OCI-LY1 (cell line): ENCODE results near the gene ZHX3.

Experiments
- H2AFZ ChIP-seq: fragments of 200-600 bp; sonication (generic), shearing (Covaris generic); 2 replicates; pipeline ENCODE4 v1.6.0; 2014; ENCODE audit warnings: antibody characterized with exemption, mild to moderate bottlenecking, low read length
- H3F3A ChIP-seq: fragments of 200-600 bp; sonication (generic), shearing (Covaris generic); 2 replicates; pipeline ENCODE4 v1.6.0; 2014; ENCODE audit warnings: mild to moderate bottlenecking, antibody characterized with exemption, low read length, moderate library complexity; ENCODE audit not compliant: insufficient read depth
- H3K27ac ChIP-seq: fragments of 200-600 bp; sonication (generic); 2 replicates; pipeline ENCODE4 v1.5.1; 2014; ENCODE audit warnings: low read length, mixed run types, mild to moderate bottlenecking, low read depth; ENCODE audit not compliant: poor library complexity, severe bottlenecking
- H3K27me3 ChIP-seq: fragments of 200-600 bp; sonication (generic); 2 replicates; pipeline ENCODE4 v1.6.0; 2014; ENCODE audit warnings: antibody characterized with exemption, mild to moderate bottlenecking, low read length, moderate library complexity; ENCODE audit not compliant: insufficient read depth
- H3K36me3 ChIP-seq: fragments of 200-600 bp; sonication (generic); 2 replicates; pipeline ENCODE4 v1.6.1; 2014; ENCODE audit warnings: mild to moderate bottlenecking, antibody characterized with exemption, low read length, moderate library complexity, mixed read lengths; ENCODE audit not compliant: insufficient read depth
- H3K4me1 ChIP-seq: fragments of 200-600 bp; sonication (generic); 2 replicates; pipeline ENCODE4 v1.5.1; 2014; ENCODE audit warnings: mild to moderate bottlenecking, low read length, moderate library complexity; ENCODE audit not compliant: insufficient read depth, severe bottlenecking
- H3K4me2 ChIP-seq: fragments of 200-600 bp; sonication (generic), shearing (Covaris generic); 2 replicates; pipeline ENCODE4 v1.6.1; 2014; ENCODE audit warnings: low read length
- H3K4me3 ChIP-seq: fragments of 200-600 bp; sonication (generic); 2 replicates; pipeline ENCODE4 v1.5.1; 2014; ENCODE audit warnings: low read length, low read depth, mild to moderate bottlenecking, mixed read lengths; ENCODE audit not compliant: poor library complexity, severe bottlenecking
- H3K79me2 ChIP-seq: fragments of 200-600 bp; shearing (Covaris generic); 2 replicates; pipeline ENCODE4 v1.6.1; 2016; ENCODE audit warnings: mixed run types, low read length, mixed read lengths; ENCODE audit not compliant: insufficient read depth
- H3K9ac ChIP-seq: fragments of 200-600 bp; sonication (generic), shearing (Covaris generic); 2 replicates; pipeline ENCODE4 v1.6.1; 2014; ENCODE audit warnings: mild to moderate bottlenecking, low read length, mixed read lengths
- H3K9me2 ChIP-seq: fragments of 200-600 bp; sonication (generic), shearing (Covaris generic); 2 replicates; pipeline ENCODE4 v1.6.1; 2014; ENCODE audit warnings: low read depth, mild to moderate bottlenecking, low read length, mixed read lengths
- H3K9me3 ChIP-seq: fragments of 200-600 bp; shearing (Covaris generic); 2 replicates; pipeline ENCODE4 v1.6.1; 2014; ENCODE audit warnings: low read length, mixed read lengths
- H4K20me1 ChIP-seq: fragments of 200-600 bp; sonication (generic), shearing (Covaris generic); 2 replicates; pipeline ENCODE4 v1.6.0; 2016; ENCODE audit warnings: mild to moderate bottlenecking, low read length; ENCODE audit not compliant: insufficient read depth
- EZH2 ChIP-seq: fragments of 200-600 bp; sonication (generic), shearing (Covaris generic); IDR thresholded peaks from 2 replicates; pipeline ENCODE4 v1.8.0; 2017; ENCODE audit warnings: borderline replicate concordance, mixed run types, mild to moderate bottlenecking, antibody characterized with exemption, low read length, moderate library complexity, mixed read lengths
- TF ChIP-seq, protein P1 (sequence below): fragments of 200-600 bp; sonication (generic), shearing (Covaris generic); IDR thresholded peaks from 2 replicates; pipeline ENCODE4 v1.5.1; 2017; ENCODE audit warnings: mild to moderate bottlenecking, antibody characterized with exemption, low read length, moderate library complexity, mixed read lengths

ZHX3 gene

GRCh38 chr20:41143354-41143753, 174.2 kb downstream of the ZHX3 start:
- Histone ChIP-seq H3K4me1 (peaks cover 89% of the 10 kb centered on the region), H3K27ac (peak overlapping the region; percentile 79), H3K79me2 (peaks cover 42% of the 10 kb centered on the region), H3K27me3 (no peaks in the 10 kb centered on the region), H2AFZ (no peak overlapping the region), H3K36me3 (peaks cover 8% of the 10 kb centered on the region; the same call in 1 of the 2 replicates), H3K4me3 (no peak overlapping the region), H3K9ac (no peak overlapping the region), H3K9me2 (no peaks in the 10 kb centered on the region), H4K20me1 (no peaks in the 10 kb centered on the region), H3K4me2 (peak overlapping the region; percentile 21; the same call in 1 of the 2 replicates), H3F3A (no peaks in the 10 kb centered on the region), H3K9me3 (no peaks in the 10 kb centered on the region)
- TF ChIP-seq EZH2, result no peak
- TF ChIP-seq, protein P1, sequence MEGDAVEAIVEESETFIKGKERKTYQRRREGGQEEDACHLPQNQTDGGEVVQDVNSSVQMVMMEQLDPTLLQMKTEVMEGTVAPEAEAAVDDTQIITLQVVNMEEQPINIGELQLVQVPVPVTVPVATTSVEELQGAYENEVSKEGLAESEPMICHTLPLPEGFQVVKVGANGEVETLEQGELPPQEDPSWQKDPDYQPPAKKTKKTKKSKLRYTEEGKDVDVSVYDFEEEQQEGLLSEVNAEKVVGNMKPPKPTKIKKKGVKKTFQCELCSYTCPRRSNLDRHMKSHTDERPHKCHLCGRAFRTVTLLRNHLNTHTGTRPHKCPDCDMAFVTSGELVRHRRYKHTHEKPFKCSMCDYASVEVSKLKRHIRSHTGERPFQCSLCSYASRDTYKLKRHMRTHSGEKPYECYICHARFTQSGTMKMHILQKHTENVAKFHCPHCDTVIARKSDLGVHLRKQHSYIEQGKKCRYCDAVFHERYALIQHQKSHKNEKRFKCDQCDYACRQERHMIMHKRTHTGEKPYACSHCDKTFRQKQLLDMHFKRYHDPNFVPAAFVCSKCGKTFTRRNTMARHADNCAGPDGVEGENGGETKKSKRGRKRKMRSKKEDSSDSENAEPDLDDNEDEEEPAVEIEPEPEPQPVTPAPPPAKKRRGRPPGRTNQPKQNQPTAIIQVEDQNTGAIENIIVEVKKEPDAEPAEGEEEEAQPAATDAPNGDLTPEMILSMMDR, result no peak

GRCh38 chr20:41142919-41143318, 174.6 kb downstream of the ZHX3 start:
- TF ChIP-seq, protein P1, result no peak
- TF ChIP-seq EZH2, result no peak
- peaks cover 93% of the 10 kb centered on the region for H3K4me1 ChIP-seq
- H4K20me1 ChIP-seq, result no peaks in the 10 kb centered on the region

DNA sequence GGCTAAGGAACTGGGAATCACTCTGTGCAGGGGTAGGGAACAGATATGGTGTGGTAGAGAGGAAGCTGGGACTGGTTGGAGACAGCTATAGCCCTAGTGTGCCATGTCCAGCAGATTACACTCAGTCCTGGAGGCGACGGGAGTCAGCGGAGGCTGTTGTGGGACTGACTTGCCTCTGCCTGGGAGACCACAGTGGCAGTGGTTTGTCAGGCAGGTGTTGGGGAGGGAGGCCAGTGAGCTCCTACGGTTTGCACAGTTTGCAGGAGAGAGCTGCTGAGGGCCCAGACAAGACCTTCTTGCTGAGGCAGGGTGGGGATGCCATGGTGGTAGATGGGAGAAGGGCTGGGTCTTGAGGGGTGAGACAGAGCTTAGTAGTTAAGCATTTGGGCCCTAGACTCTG, 175.3 kb downstream of the ZHX3 start:
- Histone ChIP-seq H3K9me2 (no peaks in the 10 kb centered on the region), H3K9ac (no peak overlapping the region; the same call in 1 of the 2 replicates), H4K20me1 (no peaks in the 10 kb centered on the region), H3K27me3 (no peaks in the 10 kb centered on the region), H3K4me1 (peaks cover 90% of the 10 kb centered on the region), H3K9me3 (no peaks in the 10 kb centered on the region), H3F3A (no peaks in the 10 kb centered on the region), H2AFZ (no peak overlapping the region), H3K27ac (peak overlapping the region; percentile 79), H3K79me2 (peaks cover 42% of the 10 kb centered on the region), H3K4me3 (no peak overlapping the region), H3K4me2 (peak overlapping the region; percentile 67; the same call in 1 of the 2 replicates), H3K36me3 (peaks cover 8% of the 10 kb centered on the region; the same call in 1 of the 2 replicates)
- TF ChIP-seq, protein P1, result no peak
- no peak for TF ChIP-seq EZH2

More at GRCh38 chr20:41142919-41143318, 174.6 kb downstream of the ZHX3 start:
- Histone ChIP-seq H3K9me2 (no peaks in the 10 kb centered on the region), H2AFZ (no peak overlapping the region), H3K27me3 (no peaks in the 10 kb centered on the region), H3K9ac (no peak overlapping the region), H3K27ac (peak overlapping the region; percentile 79), H3K4me3 (no peak overlapping the region), H3K4me2 (peak overlapping the region; percentile 21; the same call in 1 of the 2 replicates), H3K9me3 (no peaks in the 10 kb centered on the region), H3K36me3 (peaks cover 8% of the 10 kb centered on the region; the same call in 1 of the 2 replicates), H3K79me2 (peaks cover 42% of the 10 kb centered on the region), H3F3A (no peaks in the 10 kb centered on the region)
